ENCODE results near the gene TRANK1.

TRANK1 gene

DNA sequence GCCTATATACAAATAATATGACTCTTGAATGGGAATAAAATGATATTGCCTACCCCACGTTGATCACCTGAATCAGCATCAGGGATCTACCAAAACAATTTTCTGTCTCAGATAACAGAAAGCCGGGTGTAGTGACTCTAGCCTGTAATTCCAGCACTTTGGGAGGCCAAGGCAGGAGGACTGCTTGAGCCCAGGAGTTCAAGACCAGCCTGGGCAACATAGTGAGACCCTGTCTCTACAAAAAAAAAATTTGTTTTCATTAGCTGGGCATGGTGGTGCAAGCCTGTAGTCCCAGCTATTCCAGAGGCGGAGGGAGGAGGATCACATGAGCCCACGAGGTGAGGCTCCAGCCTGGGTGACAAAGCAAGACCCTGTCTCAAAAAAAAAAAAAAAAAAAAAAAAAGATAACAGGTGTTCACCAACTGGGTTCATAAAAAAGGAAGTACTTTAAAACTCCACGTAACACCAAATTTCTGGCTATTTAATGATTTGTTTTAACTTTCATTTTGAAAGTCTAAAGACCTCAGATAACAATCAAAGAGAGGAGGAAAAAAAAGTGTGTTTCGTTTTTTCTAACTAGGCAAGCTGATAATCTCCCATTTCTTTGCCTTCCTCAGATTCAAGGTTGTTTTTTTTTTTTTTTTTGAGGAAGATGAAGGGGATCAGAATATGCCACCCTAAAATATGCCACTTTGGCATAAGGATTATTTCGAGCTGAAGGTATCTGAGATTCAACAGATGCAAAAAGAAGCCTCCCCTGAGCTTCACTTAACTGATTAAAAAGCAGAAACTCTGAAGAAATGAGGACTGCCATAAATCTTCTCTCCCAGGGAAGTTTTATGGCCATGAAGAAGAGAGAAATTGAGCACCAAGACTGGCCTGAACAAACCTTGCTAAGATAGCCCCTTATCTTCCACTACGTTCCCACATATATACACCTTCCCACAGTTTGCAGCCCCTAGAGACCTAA is 44.1 kb downstream of the TRANK1 start:
- TF ChIP-seq, protein P1, sequence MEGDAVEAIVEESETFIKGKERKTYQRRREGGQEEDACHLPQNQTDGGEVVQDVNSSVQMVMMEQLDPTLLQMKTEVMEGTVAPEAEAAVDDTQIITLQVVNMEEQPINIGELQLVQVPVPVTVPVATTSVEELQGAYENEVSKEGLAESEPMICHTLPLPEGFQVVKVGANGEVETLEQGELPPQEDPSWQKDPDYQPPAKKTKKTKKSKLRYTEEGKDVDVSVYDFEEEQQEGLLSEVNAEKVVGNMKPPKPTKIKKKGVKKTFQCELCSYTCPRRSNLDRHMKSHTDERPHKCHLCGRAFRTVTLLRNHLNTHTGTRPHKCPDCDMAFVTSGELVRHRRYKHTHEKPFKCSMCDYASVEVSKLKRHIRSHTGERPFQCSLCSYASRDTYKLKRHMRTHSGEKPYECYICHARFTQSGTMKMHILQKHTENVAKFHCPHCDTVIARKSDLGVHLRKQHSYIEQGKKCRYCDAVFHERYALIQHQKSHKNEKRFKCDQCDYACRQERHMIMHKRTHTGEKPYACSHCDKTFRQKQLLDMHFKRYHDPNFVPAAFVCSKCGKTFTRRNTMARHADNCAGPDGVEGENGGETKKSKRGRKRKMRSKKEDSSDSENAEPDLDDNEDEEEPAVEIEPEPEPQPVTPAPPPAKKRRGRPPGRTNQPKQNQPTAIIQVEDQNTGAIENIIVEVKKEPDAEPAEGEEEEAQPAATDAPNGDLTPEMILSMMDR (IDR thresholded peaks at IDR 0.05; ENCODE audit: low read depth, low read length, missing control alignments), result no peak
- H3K4me3 ChIP-seq (replicated peaks; ENCODE audit: low read depth, low read length), result no peak overlapping the region
- DNase-seq (ENCODE audit: extremely low read depth, low read depth), result no peak

DNA sequence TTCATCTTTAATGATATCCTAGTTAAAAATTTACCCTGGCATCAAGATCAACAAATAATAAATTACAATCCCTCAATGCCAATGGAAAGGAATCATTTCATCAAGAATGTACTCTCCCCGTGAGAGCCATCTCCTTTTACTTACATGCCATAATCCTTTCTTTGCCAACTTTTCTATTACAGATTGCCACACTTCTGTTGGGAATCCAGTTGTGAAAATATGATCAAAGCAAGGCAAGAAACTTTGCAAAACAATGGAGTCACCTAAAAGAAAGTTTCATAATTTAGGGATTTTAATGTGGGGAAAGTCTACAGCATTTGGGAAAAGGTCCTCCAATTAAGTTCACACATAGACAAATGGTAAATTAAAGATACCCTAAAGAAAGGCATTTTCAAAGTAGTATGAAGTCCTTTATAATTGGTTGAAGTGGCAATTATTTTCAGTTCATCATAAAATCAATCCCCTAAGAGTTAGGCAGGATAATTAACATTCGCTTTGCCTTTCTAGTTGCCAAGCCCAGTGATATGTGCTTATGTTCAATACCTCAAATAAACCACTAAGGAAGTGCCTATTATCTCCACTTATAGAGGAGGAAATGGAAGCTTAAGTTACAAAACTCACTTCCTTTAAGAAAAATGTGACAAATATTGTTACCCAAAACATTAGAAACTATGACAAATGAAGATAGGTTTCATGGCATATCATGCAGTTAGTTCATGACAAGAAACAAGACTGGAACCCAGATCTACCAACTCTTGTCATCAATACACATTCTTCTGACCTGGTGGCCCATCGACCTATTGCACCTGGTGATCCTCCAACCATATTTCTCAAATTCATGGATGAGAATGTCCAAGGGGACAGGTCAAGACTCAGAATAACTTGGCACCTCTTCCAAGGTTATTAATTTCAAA is 49.1 kb downstream of the TRANK1 start:
- no peak overlapping the region for H3K4me3 ChIP-seq (replicated peaks; ENCODE audit: low read depth, low read length)
- no peak for DNase-seq (ENCODE audit: extremely low read depth, low read depth)
- TF ChIP-seq, protein P1 (IDR thresholded peaks at IDR 0.05; ENCODE audit: low read depth, low read length, missing control alignments), result no peak

DNA sequence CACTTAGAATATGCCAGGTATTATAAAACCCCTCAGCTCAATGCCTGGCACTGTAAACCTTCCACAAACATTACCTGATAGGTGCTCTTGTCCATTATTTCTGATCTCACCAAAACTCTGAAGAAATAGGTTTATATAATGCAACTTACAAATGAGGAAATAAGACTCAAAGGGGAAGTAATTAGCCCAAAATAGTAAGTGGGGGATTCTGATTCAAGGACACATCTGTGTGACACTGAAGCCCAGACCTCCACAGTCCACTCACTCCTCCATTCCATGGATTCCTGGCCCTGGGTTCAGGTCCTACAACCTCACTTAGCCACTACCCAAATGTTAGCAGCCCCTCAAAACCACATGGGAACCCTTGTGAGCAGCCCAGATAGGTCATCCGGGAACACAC is 49.9 kb downstream of the TRANK1 start:
- TF ChIP-seq, protein P1 (IDR thresholded peaks at IDR 0.05; ENCODE audit: low read depth, low read length, missing control alignments), result no peak
- H3K4me3 ChIP-seq (replicated peaks; ENCODE audit: low read depth, low read length), result no peak overlapping the region
- no peak for DNase-seq (ENCODE audit: extremely low read depth, low read depth)

DNA sequence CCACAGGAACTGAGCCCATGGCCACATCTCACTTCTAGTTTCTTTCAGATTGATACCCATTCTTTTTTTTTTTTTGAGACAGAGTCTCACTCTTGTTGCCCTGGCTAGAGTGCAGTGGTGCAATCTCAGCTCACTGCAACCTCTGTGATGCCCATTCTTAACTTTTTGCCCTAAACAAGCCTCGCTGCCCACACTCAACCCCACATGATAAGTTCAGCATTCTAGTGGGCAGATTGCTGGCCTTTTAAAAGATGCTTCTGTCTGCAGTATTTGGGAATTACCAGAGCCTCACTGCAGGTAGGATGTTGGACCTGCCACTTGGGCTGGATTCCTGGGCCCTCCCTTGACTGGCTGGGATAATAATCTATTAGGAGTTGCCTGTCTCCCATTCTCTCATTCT is 51.0 kb downstream of the TRANK1 start:
- H3K4me3 ChIP-seq (replicated peaks; ENCODE audit: low read depth, low read length), result no peak overlapping the region
- DNase-seq (ENCODE audit: extremely low read depth, low read depth), result no peak
- TF ChIP-seq, protein P1 (IDR thresholded peaks at IDR 0.05; ENCODE audit: low read depth, low read length, missing control alignments), result no peak

DNA sequence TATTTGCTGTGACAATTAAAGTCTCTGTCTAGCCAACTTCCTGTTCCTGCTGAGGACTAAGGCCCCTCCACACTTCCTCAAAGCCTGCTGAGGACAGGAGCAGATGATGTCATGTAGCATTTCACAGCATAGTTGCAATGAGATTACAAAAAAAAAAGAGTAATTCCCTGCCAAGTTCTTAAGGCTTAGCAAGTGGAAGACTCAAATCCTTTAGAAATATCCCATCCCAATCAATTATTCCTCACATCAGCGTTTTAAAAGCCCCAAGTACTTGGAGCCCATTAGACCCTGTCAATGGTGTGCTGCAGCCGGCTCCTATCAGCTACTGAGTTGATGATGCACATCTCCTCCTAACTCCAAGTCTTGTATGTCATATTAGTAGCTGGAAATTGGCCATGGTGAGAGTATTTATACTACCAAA is 51.7 kb downstream of the TRANK1 start:
- H3K4me3 ChIP-seq (replicated peaks; ENCODE audit: low read depth, low read length), result no peak overlapping the region
- TF ChIP-seq, protein P1 (IDR thresholded peaks at IDR 0.05; ENCODE audit: low read depth, low read length, missing control alignments), result no peak
- no peak for DNase-seq (ENCODE audit: extremely low read depth, low read depth)

DNA sequence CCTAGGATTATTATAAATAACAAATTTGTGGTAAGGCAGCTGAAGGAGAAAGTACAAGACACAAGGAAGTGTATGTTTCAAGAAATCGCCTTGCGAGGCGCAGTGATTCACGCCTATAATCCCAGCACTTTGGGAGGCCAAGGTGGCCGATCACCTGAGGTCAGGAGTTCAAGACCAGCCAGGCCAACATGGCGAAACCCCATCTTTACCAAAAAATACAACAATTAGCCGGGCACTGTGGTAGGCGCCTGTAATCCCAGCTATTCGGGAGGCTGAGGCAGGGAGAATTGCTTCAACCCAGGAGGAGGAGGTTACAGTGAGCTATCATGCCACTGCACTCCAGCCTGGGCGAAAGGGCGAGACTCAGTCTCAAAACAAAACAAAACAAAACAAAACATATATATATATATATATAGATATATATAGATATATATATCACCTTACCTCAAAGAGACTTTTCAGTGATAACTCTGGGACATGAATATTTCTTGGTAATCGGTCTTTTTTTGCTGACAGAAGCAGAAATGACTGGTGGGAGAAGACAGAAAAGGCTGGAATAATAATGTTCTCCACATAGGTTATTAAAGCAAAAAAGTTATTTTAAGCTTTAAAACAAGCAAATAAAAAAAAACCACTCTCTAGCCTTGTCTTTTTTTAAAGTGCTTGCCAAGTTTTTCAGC is 52.3 kb downstream of the TRANK1 start:
- H3K4me3 ChIP-seq (replicated peaks; ENCODE audit: low read depth, low read length), result no peak overlapping the region
- TF ChIP-seq, protein P1 (IDR thresholded peaks at IDR 0.05; ENCODE audit: low read depth, low read length, missing control alignments), result no peak
- DNase-seq (ENCODE audit: extremely low read depth, low read depth), result no peak

Data from HFF-Myc (cell line).